ENCODE results near the gene C3. TPM values are rescaled to one million over a fixed set of nuclear protein-coding genes. Genes with fewer than 3 reads are reported as not detected.
"Not testable (repeated sequence)": the region's sequence is repeated elsewhere in the genome, so short reads cannot be mapped to it uniquely, and the experiment has no call there.

The C3 gene
- total and polyA plus RNA-seq, 8 donors: 14.2 to 881 (median 65.4) TPM

GRCh38 chr19:6753178-6754031 is 33.0 kb upstream of the C3 start:
- Histone ChIP-seq H3K4me1 (peaks cover 0 to 14% of the 10 kb centered on the region in 2 donors), H3K36me3 (peaks cover 0 to 69% of the 10 kb centered on the region in 2 donors), H3K4me3 (peak overlapping the region; percentile 21 to 39), H3K9me3 (no peaks in the 10 kb centered on the region), H3K27me3 (no peaks in the 10 kb centered on the region), H3K27ac (peak overlapping the region in 1 of 2 donors; percentile 72)
- peak; percentile 92 for ATAC-seq
- peak in 3 of 4 donors; percentile 69 to 94 (median 85) for DNase-seq
- intact Hi-C loops (cut with DNase I): no loop called here
- TF ChIP-seq CTCF (IDR thresholded peaks at IDR 0.05): peak in 1 of 2 donors; percentile 45

GRCh38 chr19:6752256-6753177 is 32.1 kb upstream of the C3 start:
- peaks cover 0 to 74% of the 10 kb centered on the region in 2 donors for H3K36me3 ChIP-seq
- H3K4me3 ChIP-seq: peak overlapping the region in 1 of 2 donors; percentile 39
- H3K27me3 ChIP-seq: no peaks in the 10 kb centered on the region
- ATAC-seq: no peak
- no peaks in the 10 kb centered on the region for H3K9me3 ChIP-seq
- H3K27ac ChIP-seq: peak overlapping the region in 1 of 2 donors; percentile 72
- no peak for TF ChIP-seq CTCF (IDR thresholded peaks at IDR 0.05)
- H3K4me1 ChIP-seq: peaks cover 3 to 14% of the 10 kb centered on the region in 2 donors
- peak in 1 of 4 donors; percentile 68 for DNase-seq
- intact Hi-C loops (cut with DNase I): no loop called here

- Histone ChIP-seq H3K27me3 (no peaks in the 10 kb centered on the region), H3K4me3 (no peak overlapping the region), H3K9me3 (no peaks in the 10 kb centered on the region), H3K27ac (no peak overlapping the region), H3K4me1 (peaks cover 3 to 14% of the 10 kb centered on the region in 2 donors), H3K36me3 (peaks cover 0 to 87% of the 10 kb centered on the region in 2 donors)
- no peak for TF ChIP-seq CTCF (IDR thresholded peaks at IDR 0.05)
- DNase-seq (peak in 1 of 4 donors; percentile 28), ATAC-seq (no peak)
- intact Hi-C loops (cut with DNase I): no loop called here
Observed at GRCh38 chr19:6751189-6751588, 30.7 kb upstream of the C3 start.

- Histone ChIP-seq H3K9me3 (no peaks in the 10 kb centered on the region), H3K27ac (no peak overlapping the region), H3K4me3 (no peak overlapping the region), H3K4me1 (peaks cover 9 to 25% of the 10 kb centered on the region in 2 donors), H3K36me3 (peaks cover 0 to 93% of the 10 kb centered on the region in 2 donors), H3K27me3 (no peaks in the 10 kb centered on the region)
- TF ChIP-seq CTCF (IDR thresholded peaks at IDR 0.05): no peak
- ATAC-seq (no peak), DNase-seq (peak in 1 of 4 donors; percentile 66)
- intact Hi-C loops (cut with DNase I): no loop called here
Observed at GRCh38 chr19:6750062-6750461, 29.6 kb upstream of the C3 start.

GRCh38 chr19:6748543-6748942 is 28.1 kb upstream of the C3 start:
- intact Hi-C loops (cut with DNase I); H3K9me3 ChIP-seq; H3K27me3 ChIP-seq; H3K27ac ChIP-seq; ATAC-seq; H3K4me3 ChIP-seq; DNase-seq: not testable (repeated sequence)
- H3K4me1 ChIP-seq: peaks cover 24 to 34% of the 10 kb centered on the region in 2 donors
- H3K36me3 ChIP-seq: peaks cover 0 to 92% of the 10 kb centered on the region in 2 donors

All from left lung (tissue), 10 donors.